ENCODE results near the gene HMCES.
"Not testable (repeated sequence)": the region's sequence is repeated elsewhere in the genome, so short reads cannot be mapped to it uniquely, and the experiment has no call there.

The HMCES gene

GRCh38 chr3:129257609-129258008 lies 21.1 kb upstream of the HMCES start:
- DNase-seq (ENCODE audit: low read depth in 2 of 2, low spot score in 1 of 2), result no peak

GRCh38 chr3:129259612-129260477 lies 18.8 kb upstream of the HMCES start:
- no peak for DNase-seq (ENCODE audit: low read depth in 2 of 2, low spot score in 1 of 2)

GRCh38 chr3:129260606-129261005 lies 18.1 kb upstream of the HMCES start:
- no peak for DNase-seq (ENCODE audit: low read depth in 2 of 2, low spot score in 1 of 2)

GRCh38 chr3:129261894-129262293 lies 16.8 kb upstream of the HMCES start:
- no peak for DNase-seq (ENCODE audit: low read depth in 2 of 2, low spot score in 1 of 2)

GRCh38 chr3:129263161-129263910 lies 15.3 kb upstream of the HMCES start:
- no peak for DNase-seq (ENCODE audit: low read depth in 2 of 2, low spot score in 1 of 2)

- not testable (repeated sequence) for DNase-seq (ENCODE audit: low read depth in 2 of 2, low spot score in 1 of 2)
Measured at GRCh38 chr3:129264994-129265393, 13.7 kb upstream of the HMCES start.

- no peak for DNase-seq (ENCODE audit: low read depth in 2 of 2, low spot score in 1 of 2)
Measured at GRCh38 chr3:129266651-129267050, 12.0 kb upstream of the HMCES start.

GRCh38 chr3:129268396-129268795 lies 10.3 kb upstream of the HMCES start:
- no peak for DNase-seq (ENCODE audit: low read depth in 2 of 2, low spot score in 1 of 2)

GRCh38 chr3:129271674-129272073 lies 7.0 kb upstream of the HMCES start:
- no peak for DNase-seq (ENCODE audit: low read depth in 2 of 2, low spot score in 1 of 2)

GRCh38 chr3:129276385-129276784 lies 2.3 kb upstream of the HMCES start:
- no peak for DNase-seq (ENCODE audit: low read depth in 2 of 2, low spot score in 1 of 2)

- DNase-seq (ENCODE audit: low read depth in 2 of 2, low spot score in 1 of 2), result no peak
Measured at GRCh38 chr3:129277829-129278271, 820 bp upstream of the HMCES start.

- peak; percentile 12 to 16 for DNase-seq (ENCODE audit: low read depth in 2 of 2, low spot score in 1 of 2)
Measured at GRCh38 chr3:129278966-129279906, 566 bp downstream of the HMCES start.

- no peak for DNase-seq (ENCODE audit: low read depth in 2 of 2, low spot score in 1 of 2)
Measured at GRCh38 chr3:129280183-129280582, 1.5 kb downstream of the HMCES start.

- DNase-seq (ENCODE audit: low read depth in 2 of 2, low spot score in 1 of 2), result no peak
Measured at GRCh38 chr3:129281726-129282125, 3.1 kb downstream of the HMCES start.

- no peak for DNase-seq (ENCODE audit: low read depth in 2 of 2, low spot score in 1 of 2)
Measured at GRCh38 chr3:129282727-129283327, 4.2 kb downstream of the HMCES start.

- DNase-seq (ENCODE audit: low read depth in 2 of 2, low spot score in 1 of 2), result no peak
Measured at GRCh38 chr3:129286081-129286480, 7.4 kb downstream of the HMCES start.

GRCh38 chr3:129288446-129288845 lies 9.8 kb downstream of the HMCES start:
- no peak for DNase-seq (ENCODE audit: low read depth in 2 of 2, low spot score in 1 of 2)

GRCh38 chr3:129289201-129289921 lies 10.7 kb downstream of the HMCES start:
- no peak for DNase-seq (ENCODE audit: low read depth in 2 of 2, low spot score in 1 of 2)

GRCh38 chr3:129291236-129291886 lies 12.7 kb downstream of the HMCES start:
- DNase-seq (ENCODE audit: low read depth in 2 of 2, low spot score in 1 of 2), result no peak

GRCh38 chr3:129295286-129295685 lies 16.6 kb downstream of the HMCES start:
- no peak for DNase-seq (ENCODE audit: low read depth in 2 of 2, low spot score in 1 of 2)

Measured in stimulated activated CD8-positive, alpha-beta memory T cell treated with anti-CD3 and anti-CD28 coated beads, Interleukin-4, amount 100 ng/mL, for 4 hours (primary cell).